Occipital lobe (tissue), 2 donors: ENCODE results near the gene SHROOM3. TPM values are rescaled to one million over a fixed set of nuclear protein-coding genes. Genes with fewer than 3 reads are reported as not detected.

Experiments used
- DNase-seq: peaks from one replicate; lab custom pipeline; 2025; lab: John Stamatoyannopoulos, UW
- total RNA-seq: library from RNA; depleted of rRNA; stranded (reverse); fragments of >200 nt; gene quantifications from one replicate; pipeline ENCODE4 v1.2.3, GENCODE V29; 2014

The SHROOM3 gene
- total RNA-seq, 1 donor from 2014 or later, result 17.8 TPM

DNA sequence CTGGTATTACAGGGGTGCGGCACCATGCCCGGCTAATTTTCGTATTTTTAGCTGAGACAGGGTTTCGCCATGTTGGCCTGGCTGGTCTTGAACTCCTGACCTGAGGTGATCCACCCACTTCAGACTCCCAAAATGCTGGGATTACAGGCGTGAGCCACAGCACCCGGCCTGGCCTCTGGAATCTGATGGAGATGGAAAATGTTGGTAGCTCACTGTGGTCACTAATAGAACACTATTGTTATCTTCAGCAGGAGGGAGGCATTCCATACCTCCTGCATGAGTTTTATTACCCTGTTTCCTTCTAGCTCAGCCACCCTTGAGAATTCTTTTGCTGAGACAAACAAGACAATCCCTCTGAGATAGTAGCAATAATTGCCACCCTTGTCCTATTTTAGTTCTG, 105.0 kb downstream of the SHROOM3 start:
- DNase-seq, result no peak

- no peak for DNase-seq
Observed at GRCh38 chr4:76540486-76540885, 105.5 kb downstream of the SHROOM3 start.

GRCh38 chr4:76543378-76543777, 108.3 kb downstream of the SHROOM3 start:
- no peak for DNase-seq

- DNase-seq, result no peak
Observed at GRCh38 chr4:76544725-76545124, 109.7 kb downstream of the SHROOM3 start.

- no peak for DNase-seq
Observed at GRCh38 chr4:76545226-76545884, 110.3 kb downstream of the SHROOM3 start.

- DNase-seq, result no peak
Observed at GRCh38 chr4:76546327-76546726, 111.3 kb downstream of the SHROOM3 start.

DNA sequence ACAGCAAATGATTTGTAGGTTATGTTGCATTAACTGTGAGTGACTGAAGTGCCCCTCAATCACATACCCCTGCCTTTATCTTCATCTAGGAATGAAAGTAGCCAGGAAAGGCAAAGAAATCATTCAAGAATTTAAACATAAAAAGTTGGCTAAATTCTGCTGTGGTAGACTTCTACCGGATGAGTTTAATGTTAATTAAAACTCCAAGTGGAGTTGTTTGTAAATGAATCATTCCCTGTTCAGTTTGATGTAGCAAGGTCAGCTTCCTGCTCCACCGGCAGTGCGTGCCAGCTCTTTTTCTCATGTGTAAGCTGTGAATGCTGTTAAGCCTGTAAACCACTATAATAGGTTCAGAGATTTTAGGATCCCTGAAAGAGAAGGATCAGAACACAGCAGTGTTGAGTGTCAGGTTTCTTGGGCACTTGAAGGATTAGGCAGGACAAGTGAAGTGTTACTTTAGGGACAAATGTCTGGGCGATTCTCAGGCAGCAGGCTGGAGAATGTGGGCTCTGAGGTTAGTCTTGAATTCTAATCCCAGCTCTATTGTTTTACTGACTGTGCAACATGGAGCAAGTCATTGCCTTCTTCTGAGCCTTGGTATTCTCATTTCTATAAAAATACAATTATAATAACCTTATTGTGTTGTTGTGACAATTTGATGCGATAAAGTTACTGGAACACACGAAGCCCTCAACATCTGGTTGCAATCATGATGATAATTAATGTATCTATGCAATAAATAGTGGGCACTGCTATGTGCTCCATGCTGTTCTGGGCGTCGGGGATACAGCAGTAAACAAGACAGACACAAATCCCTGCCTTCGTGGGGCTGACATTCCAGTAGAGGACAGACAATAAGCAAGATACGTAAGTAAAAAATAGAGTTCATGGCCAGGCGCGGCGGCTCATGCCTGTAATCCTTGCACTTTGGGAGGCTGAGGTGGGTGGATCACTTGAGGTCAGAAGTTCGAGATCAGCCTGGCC, 112.0 kb downstream of the SHROOM3 start:
- DNase-seq, result no peak

DNA sequence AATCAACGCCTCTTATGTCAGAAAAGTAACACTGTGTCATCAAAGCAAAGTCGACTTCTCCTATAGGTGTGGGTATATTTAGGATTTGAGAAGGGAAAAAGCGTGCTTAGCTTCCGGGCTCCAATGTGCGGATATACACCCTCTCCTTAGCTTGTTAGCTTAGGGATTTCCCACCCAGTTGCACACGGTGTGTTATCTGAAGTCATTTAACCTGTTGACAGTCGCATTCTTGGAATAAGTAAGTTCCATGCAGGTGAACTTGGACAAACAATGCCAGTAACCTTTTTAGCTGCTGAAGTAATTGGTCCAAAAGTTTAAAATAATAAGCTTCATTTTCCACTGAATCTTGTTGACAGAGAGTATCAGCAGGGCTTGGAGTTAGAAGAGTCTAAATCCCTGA, 113.7 kb downstream of the SHROOM3 start:
- no peak for DNase-seq

DNA sequence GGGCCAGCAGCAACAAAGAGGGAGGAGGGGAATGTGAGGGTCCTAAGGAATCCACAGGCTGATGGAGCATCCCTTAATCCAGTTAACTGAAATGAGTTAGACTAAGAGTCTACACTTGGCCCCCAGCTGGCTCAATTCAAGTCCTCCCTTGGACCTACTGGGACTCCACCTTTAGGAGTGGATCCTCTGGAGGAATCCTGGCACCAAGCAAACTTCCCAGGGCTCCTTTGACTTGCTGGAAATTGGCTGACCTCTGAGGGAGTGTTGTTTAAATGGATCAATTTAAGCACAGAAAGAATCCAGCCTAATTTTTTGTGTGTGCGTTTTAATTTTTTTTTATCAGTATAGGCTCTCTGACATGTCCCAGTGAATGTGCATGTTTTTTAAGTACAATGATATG, 114.7 kb downstream of the SHROOM3 start:
- no peak for DNase-seq

DNA sequence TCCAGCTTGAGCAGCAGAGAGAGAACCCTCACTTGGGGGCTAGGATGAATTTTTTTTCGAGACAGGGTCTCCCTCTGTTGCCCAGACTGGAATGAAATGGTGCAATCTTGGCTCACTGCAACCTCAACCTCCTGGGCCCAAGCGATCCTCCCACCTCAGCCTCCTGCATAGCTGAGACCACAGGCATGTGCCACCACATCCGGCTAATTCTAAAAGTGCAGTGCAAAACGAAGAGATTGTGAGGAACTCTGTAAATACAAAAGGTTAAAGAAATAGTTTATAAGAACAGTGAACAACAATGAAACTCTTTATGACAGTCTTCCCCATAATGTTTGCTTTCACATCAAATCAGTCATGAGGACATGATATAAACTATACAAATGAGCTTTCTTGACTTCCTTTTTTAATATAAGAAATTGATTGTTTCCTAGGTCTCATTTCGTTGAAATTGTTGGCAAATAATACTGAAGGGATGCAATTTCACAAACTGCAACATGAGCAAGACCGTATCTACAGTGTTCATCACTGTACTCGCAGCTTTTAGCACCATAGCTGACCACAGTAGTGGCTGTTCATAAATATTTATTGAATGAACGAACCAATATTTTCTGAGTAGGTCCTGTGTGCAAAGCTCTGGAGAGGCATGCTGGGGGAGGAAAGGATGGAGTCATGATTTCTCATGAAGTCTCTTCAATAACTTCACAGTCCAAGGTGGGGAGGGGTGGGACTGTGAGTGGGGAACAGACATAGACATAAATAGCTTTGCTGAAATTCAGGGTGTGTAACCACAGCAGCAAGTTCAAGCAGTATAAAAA, 116.1 kb downstream of the SHROOM3 start:
- no peak for DNase-seq

- DNase-seq, result no peak
Observed at GRCh38 chr4:76554630-76555029, 119.6 kb downstream of the SHROOM3 start.

- DNase-seq, result no peak
Observed at GRCh38 chr4:76556452-76556851, 121.4 kb downstream of the SHROOM3 start.

DNA sequence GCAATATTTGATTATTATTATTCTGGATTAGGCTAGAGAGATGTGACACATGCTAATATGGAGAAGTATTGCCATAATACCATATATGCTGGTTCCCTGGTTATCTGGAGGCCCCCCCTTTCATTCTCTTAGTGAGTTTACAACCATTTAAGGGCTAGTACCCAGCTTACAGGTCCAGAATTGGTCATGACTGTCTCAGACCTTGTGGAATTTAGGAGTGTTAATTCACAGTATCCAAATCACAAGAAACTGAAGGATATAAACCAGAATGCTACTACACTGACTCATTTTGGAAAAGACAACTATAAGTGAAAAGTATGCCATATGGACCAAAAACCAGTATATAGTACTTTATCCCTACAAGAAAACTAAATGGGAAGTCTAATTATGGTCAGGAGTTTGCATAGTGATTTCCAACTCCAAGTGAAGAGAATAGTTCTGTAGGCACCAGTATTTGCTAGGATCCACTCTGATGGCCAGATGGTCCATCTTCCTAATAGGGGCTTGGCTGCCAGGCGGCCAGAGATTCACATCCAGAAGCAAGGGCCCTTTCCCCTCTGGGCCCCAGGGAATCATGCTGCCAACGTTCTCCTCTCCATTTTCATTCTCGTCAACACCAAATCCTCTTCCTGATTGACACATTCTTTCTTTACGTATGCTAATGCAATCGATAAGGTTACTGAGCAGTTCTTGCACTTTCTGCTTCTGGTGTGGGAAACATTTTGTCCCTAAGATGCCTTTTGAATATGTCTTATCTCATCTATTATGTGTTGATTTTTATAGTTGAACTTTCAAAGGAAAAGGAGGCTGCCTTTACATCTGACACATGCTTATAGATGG, 123.6 kb downstream of the SHROOM3 start:
- no peak for DNase-seq

- no peak for DNase-seq
Observed at GRCh38 chr4:76559236-76560071, 124.4 kb downstream of the SHROOM3 start.

DNA sequence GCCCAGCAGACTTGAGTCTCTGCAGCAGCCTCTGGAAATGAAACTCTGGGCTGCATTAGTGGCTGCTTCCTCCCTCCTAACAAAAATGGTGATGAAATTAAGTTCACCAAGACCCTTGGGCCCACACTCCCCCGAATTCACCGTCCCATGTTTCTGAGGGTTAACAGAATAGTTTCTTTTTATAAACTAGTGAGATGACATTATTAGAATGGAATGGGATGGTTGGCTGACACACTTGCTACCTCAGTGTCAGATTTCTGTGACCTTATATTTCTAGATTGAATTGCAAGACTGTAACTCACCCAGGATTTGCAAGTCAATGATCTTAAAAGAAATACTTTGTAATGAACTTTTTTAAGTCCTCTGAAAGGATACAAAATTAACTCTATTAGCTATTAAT, 127.1 kb downstream of the SHROOM3 start:
- no peak for DNase-seq

DNA sequence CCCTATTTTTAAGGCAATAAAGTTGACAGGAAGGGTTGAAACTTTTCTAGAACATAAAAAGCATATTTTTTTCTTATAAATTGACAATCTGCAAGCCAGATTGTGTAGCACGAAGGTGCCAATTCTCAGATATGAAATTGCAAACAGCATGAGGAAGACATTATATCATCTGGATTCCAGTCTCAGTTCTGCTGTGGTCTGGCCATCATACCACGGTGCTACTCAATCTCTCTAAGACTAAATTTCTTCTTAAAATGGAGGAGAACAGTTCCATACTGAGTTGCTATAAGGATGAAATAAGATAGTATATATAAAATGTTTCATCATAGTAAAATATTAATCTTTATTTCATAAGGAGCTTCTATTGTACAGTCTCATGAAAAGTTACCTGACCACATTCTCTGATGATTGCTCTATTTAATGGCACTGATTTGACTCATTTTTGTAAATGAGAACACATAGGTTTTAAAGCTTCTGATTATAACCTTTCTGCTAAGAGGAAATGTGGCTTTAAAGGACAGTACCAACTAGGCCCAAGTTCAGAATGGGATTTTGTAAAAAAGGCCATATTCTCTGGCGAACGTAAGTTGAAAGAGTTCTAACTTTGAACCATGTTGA, 127.9 kb downstream of the SHROOM3 start:
- DNase-seq, result no peak

GRCh38 chr4:76563454-76564122, 128.6 kb downstream of the SHROOM3 start:
- DNase-seq, result no peak

DNA sequence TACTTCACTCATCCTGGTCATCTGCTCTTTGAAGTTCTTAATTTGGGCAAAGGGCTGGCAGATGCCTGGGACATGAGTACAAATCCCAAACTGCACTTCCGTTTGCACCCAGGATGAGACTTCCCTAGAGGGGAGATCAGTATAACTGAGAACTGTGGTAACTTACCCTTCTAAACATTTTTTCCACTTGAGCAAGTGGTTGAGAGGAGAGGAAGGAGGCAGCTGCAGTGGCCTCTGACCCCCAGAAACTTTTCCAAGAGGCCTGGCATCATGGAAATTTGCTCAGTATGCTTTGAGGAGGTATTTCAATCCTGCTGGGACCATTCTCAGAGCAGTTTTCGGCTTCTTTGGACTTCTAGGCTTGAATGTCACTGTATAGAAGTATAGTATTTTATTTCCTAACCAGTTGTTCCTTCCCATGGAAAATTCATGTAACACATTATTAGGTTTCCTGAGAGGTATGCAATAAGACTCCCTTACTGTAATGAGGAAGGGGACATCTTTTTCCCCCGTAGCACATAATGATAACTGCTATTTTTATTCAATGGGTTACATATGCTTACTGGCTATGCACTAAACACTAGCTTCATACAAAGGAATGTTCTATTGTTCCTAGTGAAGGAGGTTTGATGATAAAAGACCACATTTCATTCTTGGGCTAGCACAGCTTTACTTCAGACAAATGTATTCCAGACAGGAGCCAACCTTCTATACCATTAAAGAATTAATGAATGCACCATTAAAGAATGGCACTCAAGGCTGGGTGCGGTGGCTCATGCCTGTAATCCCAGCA, 129.3 kb downstream of the SHROOM3 start:
- DNase-seq, result no peak
